ENCODE results near the gene RNU1-2.
"Not testable (repeated sequence)": the region's sequence is repeated elsewhere in the genome, so short reads cannot be mapped to it uniquely, and the experiment has no call there.

DNA sequence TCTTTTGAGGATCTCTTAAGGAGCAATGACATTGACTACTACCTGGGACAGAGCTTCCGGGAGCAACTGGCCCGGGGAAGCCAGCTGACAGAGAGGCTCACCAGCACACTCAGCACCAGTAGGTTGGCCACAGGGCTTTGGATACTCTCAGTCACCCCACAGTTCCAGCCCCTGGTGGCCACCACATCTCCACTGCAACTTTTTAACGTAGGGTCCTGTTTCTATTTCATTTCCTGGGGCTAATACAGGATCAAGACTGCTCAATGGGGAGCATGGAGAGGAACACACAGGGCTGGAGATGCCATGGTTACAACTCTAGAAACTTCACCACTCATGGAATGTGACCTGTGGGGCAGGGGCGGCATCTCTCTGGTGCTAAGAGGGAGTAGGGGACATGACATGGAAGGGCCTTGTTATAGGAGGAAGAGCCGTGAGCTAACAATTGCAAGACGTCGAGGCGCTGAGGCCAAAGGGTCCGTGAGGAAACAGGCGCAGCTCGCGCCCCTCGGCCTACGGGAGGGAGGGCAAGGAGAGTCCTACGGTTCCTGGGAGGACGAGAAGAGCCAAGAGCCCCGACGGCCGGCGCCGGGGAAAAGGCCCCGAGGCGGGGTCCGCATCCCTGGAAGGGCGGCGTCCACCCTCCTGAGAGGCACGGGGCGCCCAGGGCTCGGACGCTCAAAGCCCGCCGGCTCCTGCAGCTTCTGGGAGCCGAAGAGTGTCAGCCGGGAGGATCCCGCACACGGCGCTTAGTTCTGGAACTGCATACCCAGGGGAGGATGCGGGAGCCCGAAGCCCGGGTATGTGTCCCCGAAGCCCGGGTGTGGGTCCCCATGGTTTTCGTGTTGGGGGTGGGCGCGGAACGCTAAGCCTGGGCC is 36.4 kb upstream of the RNU1-2 start:
- TF ChIP-seq, protein P1, sequence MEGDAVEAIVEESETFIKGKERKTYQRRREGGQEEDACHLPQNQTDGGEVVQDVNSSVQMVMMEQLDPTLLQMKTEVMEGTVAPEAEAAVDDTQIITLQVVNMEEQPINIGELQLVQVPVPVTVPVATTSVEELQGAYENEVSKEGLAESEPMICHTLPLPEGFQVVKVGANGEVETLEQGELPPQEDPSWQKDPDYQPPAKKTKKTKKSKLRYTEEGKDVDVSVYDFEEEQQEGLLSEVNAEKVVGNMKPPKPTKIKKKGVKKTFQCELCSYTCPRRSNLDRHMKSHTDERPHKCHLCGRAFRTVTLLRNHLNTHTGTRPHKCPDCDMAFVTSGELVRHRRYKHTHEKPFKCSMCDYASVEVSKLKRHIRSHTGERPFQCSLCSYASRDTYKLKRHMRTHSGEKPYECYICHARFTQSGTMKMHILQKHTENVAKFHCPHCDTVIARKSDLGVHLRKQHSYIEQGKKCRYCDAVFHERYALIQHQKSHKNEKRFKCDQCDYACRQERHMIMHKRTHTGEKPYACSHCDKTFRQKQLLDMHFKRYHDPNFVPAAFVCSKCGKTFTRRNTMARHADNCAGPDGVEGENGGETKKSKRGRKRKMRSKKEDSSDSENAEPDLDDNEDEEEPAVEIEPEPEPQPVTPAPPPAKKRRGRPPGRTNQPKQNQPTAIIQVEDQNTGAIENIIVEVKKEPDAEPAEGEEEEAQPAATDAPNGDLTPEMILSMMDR (IDR thresholded peaks at IDR 0.05) = not testable (repeated sequence)
- TF ChIP-seq POLR2A (IDR thresholded peaks at IDR 0.05) = not testable (repeated sequence)
